Measurements from ENCODE around the gene ATP2A1.
"Not testable (repeated sequence)": the region's sequence is repeated elsewhere in the genome, so short reads cannot be mapped to it uniquely, and the experiment has no call there.

ATP2A1 gene

GRCh38 chr16:28935924-28936783, 57.9 kb downstream of the ATP2A1 start:
- DNase-seq (ENCODE audit: low read depth in 2 of 2): peak; percentile 57 to 68

- DNase-seq (ENCODE audit: low read depth in 2 of 2): no peak
Observed at GRCh38 chr16:28936784-28937155, 58.5 kb downstream of the ATP2A1 start.

DNA sequence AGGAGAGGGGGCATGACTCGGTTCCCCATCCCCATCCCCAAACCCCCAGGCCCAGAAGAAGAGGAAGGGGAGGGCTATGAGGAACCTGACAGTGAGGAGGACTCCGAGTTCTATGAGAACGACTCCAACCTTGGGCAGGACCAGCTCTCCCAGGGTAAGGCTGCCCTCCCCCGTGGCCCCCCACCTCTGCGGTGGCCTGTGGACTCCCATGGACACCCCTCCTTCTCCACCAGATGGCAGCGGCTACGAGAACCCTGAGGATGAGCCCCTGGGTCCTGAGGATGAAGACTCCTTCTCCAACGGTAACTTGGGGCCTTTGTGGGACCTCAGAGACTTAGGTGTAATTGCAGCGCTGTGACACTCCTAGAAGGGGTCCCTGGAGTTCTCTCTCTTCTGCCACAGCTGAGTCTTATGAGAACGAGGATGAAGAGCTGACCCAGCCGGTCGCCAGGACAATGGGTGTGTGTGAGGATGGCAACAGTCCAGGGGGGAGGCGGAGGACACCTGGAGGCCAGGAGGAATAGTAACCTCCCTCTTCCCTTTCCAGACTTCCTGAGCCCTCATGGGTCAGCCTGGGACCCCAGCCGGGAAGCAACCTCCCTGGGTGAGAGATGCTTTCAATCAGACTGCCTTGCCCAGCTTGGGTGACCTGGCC, 59.1 kb downstream of the ATP2A1 start:
- no peak for DNase-seq (ENCODE audit: low read depth in 2 of 2)

GRCh38 chr16:28938721-28939120, 60.4 kb downstream of the ATP2A1 start:
- no peak for DNase-seq (ENCODE audit: low read depth in 2 of 2)

DNA sequence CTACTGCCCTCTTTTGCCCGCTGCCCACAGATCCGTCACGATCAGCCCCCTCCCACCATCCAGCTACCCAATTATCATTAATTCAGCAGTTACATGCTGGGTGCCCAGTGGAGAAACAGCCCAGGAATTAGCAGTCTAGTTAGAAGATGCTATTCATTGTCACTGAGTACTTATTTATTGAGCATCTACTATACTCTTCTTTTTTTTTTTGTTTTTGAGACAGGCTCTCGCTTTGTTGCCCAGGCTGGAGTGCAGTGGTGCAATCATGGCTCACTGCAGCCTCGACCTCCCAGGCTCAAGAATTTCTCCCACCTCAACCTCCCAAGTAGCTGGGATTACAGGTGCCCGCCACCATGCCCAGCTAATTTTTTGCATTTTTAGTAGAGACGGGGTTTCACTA, 61.5 kb downstream of the ATP2A1 start:
- not testable (repeated sequence) for DNase-seq (ENCODE audit: low read depth in 2 of 2)

DNA sequence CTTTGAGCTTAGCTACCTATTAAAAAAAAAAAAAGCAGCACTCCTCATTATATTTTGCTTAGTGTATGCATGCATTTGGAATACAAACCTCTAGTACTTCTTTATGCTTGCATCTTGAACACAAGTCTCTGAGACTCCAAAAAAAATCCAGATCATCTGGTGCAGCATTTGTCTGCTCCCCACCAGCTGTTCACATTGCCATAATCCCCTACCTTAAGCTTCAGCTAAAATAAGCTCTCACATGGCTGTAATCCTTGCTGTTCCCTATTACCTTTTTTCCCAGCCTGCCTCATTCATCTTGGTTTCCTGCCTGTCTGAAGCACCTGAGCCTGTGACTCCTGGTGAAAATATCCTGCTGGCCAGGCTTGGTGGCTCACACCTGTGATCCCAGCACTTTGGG, 65.0 kb downstream of the ATP2A1 start:
- no peak for DNase-seq (ENCODE audit: low read depth in 2 of 2)

GRCh38 chr16:28946681-28947080, 68.4 kb downstream of the ATP2A1 start:
- no peak for DNase-seq (ENCODE audit: low read depth in 2 of 2)

- peak; percentile 99 for DNase-seq (ENCODE audit: low read depth in 2 of 2)
Observed at GRCh38 chr16:28950648-28951409, 72.5 kb downstream of the ATP2A1 start, which contains the start of gene NFATC2IP. Gene NFATC2IP, plus strand, starts transcription at chr16:28950937. Its CDS starts 75 bp downstream, at chr16:28951012.

- DNase-seq (ENCODE audit: low read depth in 2 of 2): peak in 1 of 2 donors; percentile 7
Observed at GRCh38 chr16:28951410-28951943, 73.2 kb downstream of the ATP2A1 start.
